GM13977 (cell line): ENCODE data around the gene SLAIN1.

Source experiments
- DNase-seq: peaks from one replicate; pipeline ENCODE4 v3.0.0; 2012; ENCODE audit warnings: low spot score
- in situ Hi-C: fragments of 300-500 bp; cut with MboI; formaldehyde crosslinking; loops from one replicate; pipeline ENCODE4 v1.12.0; 2022; ENCODE audit warnings: low sequenced_read_pairs, low pct_unique_long_range_greater_than_20kb, mixed read lengths, inconsistent platforms; ENCODE audit not compliant: unreplicated experiment
- TF ChIP-seq, protein P1 (sequence below): IDR thresholded peaks from 2 replicates; pipeline ENCODE4 v1.5.1; 2012; ENCODE audit warnings: mild to moderate bottlenecking, control low read depth; ENCODE audit not compliant: insufficient read depth; ENCODE audit errors: extremely low read depth, missing control alignments

The SLAIN1 gene

DNA sequence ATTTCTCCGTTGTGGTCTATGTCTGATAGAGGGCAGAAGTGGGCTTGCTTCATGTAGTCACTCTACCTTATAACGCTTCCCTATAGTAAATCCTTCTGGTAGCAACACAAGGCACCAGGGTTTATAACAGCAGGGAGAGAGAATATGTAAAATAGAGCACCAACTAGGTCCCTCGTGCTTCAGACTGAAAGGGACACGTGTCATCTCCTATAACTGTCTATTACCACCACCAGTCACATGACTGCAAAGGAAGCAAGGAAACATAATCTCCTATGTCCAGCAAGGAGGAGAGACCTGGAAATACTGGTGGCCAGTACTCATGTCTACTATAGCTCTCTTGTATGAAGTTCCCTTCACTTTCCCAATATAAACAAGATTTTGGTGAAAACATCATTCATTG lies 79.2 kb downstream of the SLAIN1 start:
- in situ Hi-C loops: loop anchor here (10.0 kb wide), 1 partner anchor 348 kb away; no protein-coding TSS in a partner anchor
- TF ChIP-seq, protein P1, sequence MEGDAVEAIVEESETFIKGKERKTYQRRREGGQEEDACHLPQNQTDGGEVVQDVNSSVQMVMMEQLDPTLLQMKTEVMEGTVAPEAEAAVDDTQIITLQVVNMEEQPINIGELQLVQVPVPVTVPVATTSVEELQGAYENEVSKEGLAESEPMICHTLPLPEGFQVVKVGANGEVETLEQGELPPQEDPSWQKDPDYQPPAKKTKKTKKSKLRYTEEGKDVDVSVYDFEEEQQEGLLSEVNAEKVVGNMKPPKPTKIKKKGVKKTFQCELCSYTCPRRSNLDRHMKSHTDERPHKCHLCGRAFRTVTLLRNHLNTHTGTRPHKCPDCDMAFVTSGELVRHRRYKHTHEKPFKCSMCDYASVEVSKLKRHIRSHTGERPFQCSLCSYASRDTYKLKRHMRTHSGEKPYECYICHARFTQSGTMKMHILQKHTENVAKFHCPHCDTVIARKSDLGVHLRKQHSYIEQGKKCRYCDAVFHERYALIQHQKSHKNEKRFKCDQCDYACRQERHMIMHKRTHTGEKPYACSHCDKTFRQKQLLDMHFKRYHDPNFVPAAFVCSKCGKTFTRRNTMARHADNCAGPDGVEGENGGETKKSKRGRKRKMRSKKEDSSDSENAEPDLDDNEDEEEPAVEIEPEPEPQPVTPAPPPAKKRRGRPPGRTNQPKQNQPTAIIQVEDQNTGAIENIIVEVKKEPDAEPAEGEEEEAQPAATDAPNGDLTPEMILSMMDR: no peak
- DNase-seq: no peak

DNA sequence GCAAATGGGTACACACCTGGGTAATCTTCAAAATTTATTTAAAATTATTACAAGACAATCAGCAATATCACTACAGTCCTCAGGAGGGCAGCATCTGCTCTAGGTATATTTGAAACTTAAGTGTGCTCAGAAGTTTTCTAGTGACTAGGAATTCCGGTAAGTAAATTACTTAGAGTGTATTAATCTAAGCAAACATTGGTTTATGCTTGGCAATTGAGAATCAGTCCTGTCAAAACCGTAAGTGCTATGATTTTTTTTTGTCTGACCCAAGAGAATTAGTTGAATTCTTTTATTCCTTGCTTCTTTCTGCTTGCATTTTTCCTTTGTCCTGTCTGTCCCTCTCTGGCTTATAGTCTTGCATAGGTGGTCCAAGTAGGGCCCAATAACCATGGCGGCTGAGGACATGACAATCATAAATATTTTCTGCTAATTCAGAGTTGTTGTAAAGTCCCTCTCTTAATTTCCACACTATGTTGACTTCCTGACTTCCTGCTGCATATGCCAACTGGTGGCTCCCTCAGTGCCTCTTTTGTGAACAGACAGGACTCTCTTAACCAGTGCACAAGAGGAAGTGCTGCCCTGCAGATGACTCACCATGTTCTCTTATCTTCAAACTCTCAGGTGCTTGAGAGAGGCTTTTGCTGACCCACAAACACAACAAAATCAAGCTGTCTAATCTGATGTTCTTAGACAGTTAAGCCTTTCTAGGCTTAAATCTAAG lies 82.2 kb downstream of the SLAIN1 start:
- TF ChIP-seq, protein P1: peak; percentile 63
- in situ Hi-C loops: loop anchor here (10.0 kb wide), 1 partner anchor 345 kb away; no protein-coding TSS in a partner anchor
- DNase-seq: peak; percentile 46

DNA sequence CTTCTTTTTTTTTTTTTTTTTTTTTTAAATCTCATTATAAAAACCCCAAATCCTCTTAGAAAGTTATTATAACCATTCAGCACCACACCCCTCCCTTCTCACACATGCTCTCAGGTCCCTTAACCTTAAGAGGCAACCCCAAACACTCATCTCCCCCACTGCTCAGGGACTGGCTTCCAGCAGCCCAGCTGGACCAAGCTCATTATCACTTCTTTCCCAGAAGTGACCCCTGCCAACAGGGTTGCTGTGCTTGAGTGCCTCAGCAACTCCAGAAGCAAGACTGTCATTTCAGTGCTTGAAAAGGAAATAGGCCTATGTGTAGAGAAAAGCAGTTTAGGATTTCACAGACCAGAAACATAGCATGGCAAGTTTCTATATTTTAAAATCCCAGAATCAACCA lies 84.3 kb downstream of the SLAIN1 start:
- TF ChIP-seq, protein P1: no peak
- DNase-seq: no peak
- in situ Hi-C loops: no loop called here

DNA sequence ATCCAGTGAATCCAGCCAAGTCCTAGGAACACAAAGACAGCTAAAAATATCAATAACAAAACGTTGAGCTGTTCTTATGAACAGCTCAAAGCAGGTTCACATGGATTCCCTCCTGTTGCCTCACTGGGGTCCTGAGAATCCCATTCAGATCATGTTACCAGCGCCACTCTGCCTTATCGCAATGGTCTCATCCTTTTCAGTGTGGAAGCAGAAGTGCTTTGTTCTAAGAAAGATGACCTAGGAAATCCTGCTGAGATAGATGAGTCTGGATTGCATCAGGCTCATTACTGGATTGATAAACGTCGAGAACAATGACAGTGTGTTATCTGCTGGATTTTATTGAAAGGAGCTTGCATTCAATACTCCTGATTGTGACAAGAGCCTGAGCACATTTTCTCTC lies 87.0 kb downstream of the SLAIN1 start:
- no peak for DNase-seq
- TF ChIP-seq, protein P1: no peak
- in situ Hi-C loops: no loop called here

DNA sequence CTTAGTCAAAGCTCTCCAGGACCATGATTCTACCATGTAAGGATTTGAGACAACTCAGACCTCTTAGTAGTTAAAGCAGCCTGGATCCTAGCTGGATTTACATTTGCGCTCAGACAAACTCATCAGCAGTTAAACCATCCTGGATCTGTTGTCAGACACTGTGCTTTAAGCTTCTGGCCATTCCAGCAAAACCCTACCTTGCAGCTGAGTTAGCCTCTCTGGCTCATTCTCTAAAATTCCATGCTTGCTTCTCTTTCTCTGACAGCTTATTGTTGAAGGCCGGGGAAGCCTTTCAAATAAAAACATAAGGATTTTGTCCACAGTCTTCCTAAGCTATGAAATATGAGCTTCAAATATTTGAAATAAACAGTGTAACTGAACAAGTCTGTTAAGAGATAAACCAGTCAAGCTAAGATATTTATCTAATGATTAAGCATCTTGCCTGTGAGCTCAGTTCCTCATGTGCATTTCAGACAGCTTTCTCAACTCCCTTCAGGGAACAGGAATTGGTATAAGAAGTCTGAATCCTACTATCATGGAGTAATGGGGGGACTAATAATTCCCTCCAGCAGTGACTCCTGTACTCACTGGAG lies 89.3 kb downstream of the SLAIN1 start:
- no peak for DNase-seq
- TF ChIP-seq, protein P1: no peak
- in situ Hi-C loops: no loop called here

DNA sequence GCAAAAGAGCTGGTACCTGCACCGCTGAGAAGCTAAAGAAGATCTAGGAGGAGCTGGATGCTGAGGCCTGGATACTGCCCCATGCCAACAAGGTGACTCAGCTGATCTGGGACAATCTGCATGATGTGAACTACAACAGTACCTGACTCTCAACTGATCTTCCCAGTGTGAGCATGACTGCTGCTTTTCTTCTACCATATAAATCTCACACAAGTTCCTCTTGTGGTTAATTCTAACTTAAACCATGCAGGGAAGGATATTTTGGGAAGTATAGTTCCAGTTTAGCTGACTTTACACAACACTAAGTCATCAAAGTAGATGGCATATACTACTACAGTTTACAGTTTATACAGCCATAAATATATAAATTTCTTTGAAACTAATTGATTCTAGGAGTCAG lies 91.9 kb downstream of the SLAIN1 start:
- TF ChIP-seq, protein P1: no peak
- no peak for DNase-seq
- in situ Hi-C loops: no loop called here
